AG09319 (cell line): ENCODE data around the gene NLRP11.

Experiments
- DNase-seq: peaks from one replicate; pipeline ENCODE4 v3.0.0-alpha.2; 2010; ENCODE audit warnings: low read depth; ENCODE audit errors: extremely low read depth
- TF ChIP-seq, protein P1 (sequence below): IDR thresholded peaks from 2 replicates; pipeline ENCODE4 v1.5.1; 2011; ENCODE audit warnings: low read depth, mild to moderate bottlenecking, inconsistent platforms, low read length, moderate library complexity

The NLRP11 gene

DNA sequence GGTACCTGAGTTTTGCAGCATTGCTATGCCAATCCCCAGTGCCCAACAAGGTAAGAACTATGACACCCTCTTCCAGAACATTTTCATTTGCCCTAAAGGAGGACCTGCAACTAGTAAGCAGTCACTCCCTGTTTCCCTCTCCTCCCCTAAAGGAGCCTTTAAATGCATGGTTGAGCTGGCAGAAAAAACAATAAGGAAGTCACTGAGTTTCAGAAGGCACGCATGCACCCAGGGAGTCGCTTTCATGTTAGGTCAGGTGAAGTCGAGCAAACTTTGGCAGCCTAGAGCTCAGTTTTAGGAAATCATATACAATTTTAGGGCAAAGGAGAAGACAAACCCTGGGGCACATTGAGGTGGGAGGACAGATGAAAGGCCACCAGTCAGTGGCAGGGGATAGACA lies 11.8 kb downstream of the NLRP11 start:
- TF ChIP-seq, protein P1, sequence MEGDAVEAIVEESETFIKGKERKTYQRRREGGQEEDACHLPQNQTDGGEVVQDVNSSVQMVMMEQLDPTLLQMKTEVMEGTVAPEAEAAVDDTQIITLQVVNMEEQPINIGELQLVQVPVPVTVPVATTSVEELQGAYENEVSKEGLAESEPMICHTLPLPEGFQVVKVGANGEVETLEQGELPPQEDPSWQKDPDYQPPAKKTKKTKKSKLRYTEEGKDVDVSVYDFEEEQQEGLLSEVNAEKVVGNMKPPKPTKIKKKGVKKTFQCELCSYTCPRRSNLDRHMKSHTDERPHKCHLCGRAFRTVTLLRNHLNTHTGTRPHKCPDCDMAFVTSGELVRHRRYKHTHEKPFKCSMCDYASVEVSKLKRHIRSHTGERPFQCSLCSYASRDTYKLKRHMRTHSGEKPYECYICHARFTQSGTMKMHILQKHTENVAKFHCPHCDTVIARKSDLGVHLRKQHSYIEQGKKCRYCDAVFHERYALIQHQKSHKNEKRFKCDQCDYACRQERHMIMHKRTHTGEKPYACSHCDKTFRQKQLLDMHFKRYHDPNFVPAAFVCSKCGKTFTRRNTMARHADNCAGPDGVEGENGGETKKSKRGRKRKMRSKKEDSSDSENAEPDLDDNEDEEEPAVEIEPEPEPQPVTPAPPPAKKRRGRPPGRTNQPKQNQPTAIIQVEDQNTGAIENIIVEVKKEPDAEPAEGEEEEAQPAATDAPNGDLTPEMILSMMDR: no peak

GRCh38 chr19:55813906-55814305 lies 17.9 kb downstream of the NLRP11 start:
- TF ChIP-seq, protein P1: no peak
- no peak for DNase-seq

More for the DNA sequence above, 11.8 kb downstream of the NLRP11 start:
- DNase-seq: no peak

DNA sequence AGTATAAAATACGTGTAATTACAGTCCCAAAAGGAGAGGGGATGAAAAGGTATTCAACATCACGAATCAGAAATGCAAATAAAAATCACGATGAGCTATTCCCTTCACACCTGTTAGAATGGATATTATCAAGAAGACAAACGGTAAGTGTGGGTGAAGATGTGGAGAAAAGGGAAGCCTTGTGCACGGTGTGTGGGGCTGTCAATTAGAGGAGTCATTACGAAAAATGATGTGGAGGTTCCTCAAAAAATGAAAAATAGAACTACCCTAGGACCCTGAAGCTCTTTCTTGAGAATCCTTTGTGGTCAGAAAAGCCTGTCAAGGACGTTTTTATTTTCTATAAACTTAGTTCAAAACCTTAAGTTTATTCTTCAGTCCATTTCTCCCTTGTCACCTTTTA lies 19.4 kb downstream of the NLRP11 start:
- TF ChIP-seq, protein P1: no peak
- DNase-seq: no peak

DNA sequence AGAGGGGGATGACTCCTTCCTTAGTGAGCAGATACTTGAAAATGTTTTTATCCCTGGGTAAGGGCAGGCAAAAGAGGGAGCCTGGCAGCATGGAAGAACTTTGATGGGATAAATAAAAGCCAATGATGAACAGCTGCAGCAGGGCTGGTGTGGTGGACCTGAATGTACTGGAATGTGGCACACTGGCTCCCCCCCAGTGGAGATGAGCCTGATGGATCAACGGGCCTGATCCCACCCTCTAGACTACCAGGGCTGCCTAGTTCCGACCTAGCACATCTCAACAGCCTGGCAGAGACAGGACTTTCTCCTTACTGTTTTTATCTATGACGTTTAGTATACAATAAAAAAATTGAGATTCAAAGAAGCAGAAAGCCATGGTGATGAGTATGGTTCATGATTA lies 20.5 kb downstream of the NLRP11 start:
- TF ChIP-seq, protein P1: no peak
- no peak for DNase-seq

DNA sequence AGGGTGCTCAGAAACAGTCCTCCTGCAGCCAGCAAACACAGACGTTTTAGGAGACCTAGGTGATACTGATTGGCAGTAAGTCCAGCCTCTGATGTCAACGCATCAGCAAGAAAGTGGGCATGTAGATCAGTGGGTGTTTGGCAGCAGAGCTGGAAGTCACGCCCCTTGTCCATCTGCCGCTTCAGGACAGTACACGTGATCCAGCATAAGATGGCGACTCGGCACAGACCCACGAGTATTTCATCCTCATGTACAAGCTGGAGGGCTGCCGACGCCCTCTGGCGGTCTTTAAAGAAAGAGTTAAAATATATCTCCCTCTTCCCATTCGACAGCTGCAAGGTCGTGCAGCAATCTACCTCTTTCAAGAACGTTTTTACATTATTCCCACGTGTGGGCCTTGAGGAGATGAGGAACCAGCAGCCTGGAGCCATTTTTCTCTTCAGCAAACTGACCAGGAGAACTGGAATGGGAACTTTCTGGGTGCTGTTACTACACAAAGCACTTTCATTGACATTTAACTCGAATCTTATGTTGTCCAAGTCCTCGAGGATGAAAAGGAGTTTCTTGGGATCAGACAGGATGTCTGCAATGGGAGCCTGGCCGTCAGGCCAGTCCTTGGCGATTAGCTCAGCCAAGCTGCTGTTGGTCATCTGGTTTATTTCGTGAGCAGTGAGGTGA lies 22.3 kb downstream of the NLRP11 start:
- TF ChIP-seq, protein P1: no peak
- DNase-seq: no peak

DNA sequence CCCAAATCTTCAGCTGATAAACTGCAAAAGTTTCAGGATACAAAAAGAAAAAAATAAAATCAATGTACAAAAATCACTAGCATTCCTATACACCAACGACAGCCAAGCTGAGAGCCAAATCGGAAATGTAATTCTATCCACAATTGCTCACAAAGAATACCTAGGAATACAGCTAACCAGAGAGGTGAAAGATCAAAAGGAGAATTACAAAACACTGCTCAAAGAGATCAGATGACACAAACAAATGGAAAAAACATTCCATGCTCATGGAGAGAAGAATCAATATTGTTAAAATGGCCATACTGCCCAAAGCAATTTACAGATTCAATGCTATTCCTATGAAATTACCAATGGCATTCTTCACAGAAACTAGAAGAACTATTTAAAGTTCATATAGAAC lies 29.5 kb downstream of the NLRP11 start:
- DNase-seq: no peak
- TF ChIP-seq, protein P1: no peak

GRCh38 chr19:55801416-55801815 lies 30.4 kb downstream of the NLRP11 start:
- no peak for DNase-seq
- TF ChIP-seq, protein P1: no peak
